Measurements from ENCODE around the gene RARRES2.
A peak's percentile ranks its signal among the peaks of the same experiment; 100 is the strongest.

Gene RARRES2

DNA sequence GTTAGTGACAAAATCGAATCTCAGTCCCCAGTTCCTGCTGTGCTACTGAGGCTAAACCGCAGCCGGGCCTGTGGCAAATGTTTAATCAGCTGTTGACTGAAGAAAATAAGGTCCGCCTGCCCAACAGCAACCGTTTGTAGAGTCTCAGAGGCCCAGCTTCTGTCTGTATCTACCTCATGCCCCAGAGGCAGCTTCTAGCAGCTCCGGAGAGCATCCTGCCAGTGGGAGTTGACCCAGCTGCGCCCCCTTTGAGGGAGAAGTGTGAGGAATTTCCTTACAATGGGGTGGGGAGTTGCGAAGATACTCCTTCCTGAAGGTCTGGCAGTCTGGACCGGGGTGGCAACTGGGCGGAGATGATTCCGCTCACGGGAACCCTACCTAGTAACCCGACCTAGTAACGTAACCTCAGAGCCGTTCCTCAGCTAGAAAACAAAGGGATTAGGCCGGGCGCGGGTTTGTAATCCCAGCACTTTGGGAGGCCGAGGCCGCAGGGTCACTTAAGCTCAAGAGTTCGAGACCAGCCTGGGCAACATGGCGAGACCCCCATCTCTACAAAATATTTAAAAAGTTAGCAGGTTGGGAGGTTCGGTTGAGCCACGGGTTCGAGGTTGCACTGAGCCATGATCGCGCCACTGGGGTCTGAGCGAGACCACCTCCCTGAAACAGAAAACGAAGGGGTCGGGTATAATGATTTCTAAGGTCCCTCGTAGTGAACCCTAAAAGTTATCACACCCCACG lies 36.9 kb upstream of the RARRES2 start:
- peak overlapping the region; percentile 80 for H3K4me3 ChIP-seq (ENCODE audit: low read length)
- peak; percentile 73 for DNase-seq (ENCODE audit: low read depth, low spot score)

DNA sequence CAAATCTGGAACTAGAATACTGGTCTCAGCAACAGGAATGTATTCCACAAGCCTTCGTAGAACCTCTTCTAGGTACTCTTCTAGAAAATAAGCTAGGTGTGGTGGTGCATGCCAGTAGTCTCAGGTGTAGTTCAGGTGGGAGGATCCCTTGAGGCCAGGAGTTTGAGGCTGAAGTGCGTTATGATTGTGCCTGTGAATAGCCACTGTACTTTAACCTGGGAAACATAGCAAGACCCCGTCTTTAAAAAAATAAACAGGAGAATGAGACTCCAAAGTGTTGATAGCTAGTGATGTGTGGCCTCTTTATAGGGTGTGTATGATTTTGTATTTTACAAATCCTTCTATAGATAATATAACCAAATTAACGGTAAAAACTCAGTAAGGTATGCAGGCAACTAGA lies 36.2 kb upstream of the RARRES2 start:
- H3K4me3 ChIP-seq (ENCODE audit: low read length), result no peak overlapping the region
- DNase-seq (ENCODE audit: low read depth, low spot score), result no peak

DNA sequence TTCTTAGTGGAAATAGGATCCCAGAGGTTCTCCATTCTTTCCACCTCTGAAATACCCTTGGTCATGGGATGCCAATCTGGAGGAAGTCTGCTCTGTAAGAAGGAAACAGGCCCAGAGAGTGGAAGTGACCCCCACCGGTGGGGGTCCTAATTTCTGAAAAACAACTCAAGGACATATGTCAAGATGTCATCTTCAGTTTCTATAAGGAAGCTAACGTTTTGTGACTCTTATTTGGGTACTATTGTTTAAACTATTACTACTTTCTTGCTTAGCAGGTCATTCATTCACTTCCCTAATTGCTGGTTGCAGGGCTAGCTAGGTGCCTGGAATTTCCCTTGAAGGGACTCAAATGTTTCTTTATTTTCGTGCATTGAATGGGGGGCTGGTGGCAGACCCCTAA lies 35.8 kb upstream of the RARRES2 start:
- no peak for DNase-seq (ENCODE audit: low read depth, low spot score)
- H3K4me3 ChIP-seq (ENCODE audit: low read length), result no peak overlapping the region

DNA sequence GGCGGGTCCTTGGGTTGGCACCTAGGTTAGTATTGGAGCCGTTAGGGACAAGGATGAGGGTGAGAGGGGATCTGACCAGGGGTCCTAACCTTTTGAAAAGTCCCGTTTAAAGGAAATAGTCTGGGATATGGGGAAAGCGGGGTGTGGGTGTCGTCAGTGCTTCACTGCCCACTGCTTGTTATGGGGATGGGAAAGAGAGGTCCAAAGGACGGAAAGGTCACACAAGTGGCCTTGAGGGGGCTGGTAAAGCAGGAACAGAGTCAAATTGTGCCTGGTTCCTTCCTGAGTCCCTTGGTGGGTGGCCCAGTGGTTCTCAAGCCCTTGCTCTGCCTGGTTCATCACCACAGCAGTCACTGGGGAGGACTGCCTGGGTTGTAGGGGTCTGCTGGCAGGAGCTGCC lies 35.1 kb upstream of the RARRES2 start:
- no peak for DNase-seq (ENCODE audit: low read depth, low spot score)
- no peak overlapping the region for H3K4me3 ChIP-seq (ENCODE audit: low read length)

DNA sequence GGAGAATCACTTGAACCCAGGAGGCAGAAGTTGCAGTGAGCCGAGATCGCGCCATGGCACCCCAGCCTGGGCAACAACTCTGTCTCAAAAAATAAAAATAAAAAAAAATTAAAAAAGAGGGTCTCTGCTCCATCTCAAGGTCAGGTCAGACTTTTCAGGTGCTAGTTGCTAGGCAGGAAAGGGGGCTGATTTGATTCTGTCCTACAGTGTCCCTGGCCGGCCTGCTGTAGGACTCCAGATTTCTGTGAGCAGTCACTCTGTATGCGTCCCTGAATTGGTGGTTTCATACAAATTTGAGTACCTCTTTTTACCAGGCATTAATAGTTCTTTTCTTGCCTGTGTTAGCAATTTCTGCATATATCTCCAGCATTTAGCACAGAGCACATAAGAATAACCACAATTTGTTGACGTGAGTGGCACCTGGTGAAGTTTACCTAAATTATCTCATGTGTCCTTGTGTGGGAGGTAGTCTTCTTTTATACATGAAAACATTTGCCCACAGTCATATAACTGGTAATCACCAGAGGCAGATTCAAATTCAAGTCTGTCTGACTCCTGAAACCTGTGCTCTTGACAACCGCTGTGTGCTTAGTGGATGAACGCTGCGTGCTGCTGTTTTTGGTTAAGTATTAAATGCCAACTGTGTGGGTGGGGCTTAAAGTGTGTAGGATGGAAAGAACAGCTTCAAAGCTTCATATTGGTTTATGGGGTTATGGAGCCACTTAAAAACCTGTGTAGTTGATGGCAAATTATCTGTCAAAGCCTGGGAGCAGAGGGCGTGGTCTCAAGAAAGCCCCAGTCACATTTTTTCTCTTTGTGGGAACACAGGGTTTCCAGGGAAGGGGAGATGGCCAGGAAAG lies 34.5 kb upstream of the RARRES2 start:
- H3K4me3 ChIP-seq (ENCODE audit: low read length), result no peak overlapping the region
- peak; percentile 79 for DNase-seq (ENCODE audit: low read depth, low spot score)

DNA sequence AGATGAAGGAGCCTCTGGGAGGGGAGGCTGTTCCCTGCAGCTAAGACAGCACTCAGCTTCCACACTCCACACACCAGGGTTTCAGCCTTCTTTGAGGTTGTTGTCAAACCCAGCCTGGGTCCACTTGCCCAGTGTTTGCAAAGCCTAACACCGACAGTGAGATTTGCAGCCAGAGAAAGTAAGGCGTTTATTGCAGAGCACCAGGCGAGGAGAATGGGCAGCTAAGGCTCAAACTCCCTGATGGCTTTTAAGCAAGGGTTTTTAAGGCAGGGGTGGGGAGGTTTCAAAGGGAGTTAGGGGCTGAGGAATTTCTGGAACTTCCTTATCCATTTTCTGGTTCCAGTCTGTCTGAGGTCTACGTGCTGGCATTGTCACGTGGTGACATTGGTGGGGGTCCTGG lies 33.0 kb upstream of the RARRES2 start:
- no peak for DNase-seq (ENCODE audit: low read depth, low spot score)
- H3K4me3 ChIP-seq (ENCODE audit: low read length), result no peak overlapping the region

DNA sequence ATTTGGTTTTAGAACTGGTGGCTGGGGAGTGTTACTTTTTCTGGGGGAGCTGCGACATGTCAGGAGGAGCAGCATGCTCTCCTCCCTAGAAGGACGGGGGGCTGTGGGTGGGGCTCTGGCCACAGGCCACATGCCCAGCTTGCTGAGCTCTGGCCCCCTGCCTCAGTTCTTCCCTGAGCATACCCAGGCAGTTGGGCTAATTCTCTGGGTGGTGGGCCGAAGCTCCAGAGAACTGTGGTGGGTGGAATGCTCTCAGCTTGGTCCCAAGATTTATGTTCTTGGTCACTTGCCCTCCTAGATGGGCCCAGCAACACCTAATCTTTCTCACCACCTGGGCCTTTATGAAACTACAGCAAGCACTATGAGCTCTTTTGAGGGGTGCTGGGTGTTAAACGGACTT lies 32.6 kb upstream of the RARRES2 start:
- H3K4me3 ChIP-seq (ENCODE audit: low read length), result no peak overlapping the region
- no peak for DNase-seq (ENCODE audit: low read depth, low spot score)

DNA sequence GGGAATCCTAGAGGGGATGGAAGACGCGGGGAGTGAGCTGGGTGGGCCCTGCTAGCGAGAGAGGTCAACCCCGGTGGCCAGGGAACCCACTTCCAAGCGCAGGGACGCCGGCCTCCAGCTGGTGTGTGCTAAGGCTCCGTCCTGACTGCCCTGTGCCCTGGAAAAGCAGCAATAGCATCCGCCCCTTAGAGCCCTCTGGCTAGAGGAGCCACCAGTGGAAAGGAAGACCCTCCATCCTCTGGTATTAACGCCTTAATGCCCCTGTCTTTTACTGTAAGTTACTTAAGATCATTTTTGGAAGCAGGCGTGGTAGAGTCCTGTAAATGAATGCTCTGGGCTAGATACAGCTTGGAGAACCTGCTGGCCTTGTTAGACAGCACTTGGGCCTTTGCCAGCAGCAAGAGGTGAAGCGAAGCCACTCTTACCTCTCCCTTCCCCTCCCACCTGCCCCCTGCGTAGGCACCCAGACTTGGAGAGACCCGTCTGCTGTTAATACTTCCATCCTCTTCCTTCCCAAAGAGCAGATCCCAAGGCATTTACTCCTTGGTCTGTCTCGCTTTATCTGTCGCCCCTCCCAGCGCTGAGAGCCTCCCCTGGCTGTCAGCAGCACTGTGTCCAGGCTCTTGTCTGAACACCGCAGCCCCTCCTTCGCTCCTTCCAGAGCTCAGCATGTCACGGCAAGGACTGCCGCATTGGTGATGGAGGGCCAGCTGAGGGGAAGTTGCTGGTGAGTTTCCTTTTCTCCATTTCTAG lies 31.8 kb upstream of the RARRES2 start:
- no peak overlapping the region for H3K4me3 ChIP-seq (ENCODE audit: low read length)
- no peak for DNase-seq (ENCODE audit: low read depth, low spot score)

DNA sequence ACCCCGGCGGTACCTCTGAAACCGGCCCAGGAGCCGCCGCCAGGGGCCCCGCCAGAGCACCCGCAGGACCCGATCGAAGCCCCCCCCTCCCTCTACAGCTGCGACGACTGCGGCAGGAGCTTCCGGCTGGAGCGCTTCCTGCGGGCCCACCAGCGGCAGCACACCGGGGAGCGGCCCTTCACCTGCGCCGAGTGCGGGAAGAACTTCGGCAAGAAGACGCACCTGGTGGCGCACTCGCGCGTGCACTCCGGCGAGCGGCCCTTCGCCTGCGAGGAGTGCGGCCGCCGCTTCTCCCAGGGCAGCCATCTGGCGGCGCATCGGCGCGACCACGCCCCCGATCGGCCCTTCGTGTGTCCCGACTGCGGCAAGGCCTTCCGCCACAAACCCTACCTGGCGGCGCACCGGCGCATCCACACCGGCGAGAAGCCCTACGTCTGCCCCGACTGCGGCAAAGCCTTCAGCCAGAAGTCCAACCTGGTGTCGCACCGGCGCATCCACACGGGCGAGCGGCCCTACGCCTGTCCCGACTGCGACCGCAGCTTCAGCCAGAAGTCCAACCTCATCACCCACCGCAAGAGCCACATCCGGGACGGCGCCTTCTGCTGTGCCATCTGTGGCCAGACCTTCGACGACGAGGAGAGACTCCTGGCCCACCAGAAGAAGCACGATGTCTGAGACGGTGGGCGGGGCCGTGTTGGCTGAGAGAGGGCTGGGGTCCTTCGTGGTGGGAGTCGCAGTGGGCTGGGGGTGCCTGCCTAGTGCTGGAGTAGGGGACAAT lies 31.0 kb upstream of the RARRES2 start:
- DNase-seq (ENCODE audit: low read depth, low spot score), result no peak
- H3K4me3 ChIP-seq (ENCODE audit: low read length), result no peak overlapping the region

DNA sequence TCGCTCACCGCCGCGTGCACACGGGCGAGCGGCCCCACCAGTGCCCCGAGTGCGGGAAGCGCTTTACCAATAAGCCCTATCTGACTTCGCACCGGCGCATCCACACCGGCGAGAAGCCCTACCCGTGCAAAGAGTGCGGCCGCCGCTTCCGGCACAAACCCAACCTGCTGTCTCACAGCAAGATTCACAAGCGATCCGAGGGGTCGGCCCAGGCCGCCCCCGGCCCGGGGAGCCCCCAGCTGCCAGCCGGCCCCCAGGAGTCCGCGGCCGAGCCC lies 30.5 kb upstream of the RARRES2 start:
- DNase-seq (ENCODE audit: low read depth, low spot score), result no peak
- no peak overlapping the region for H3K4me3 ChIP-seq (ENCODE audit: low read length)

DNA sequence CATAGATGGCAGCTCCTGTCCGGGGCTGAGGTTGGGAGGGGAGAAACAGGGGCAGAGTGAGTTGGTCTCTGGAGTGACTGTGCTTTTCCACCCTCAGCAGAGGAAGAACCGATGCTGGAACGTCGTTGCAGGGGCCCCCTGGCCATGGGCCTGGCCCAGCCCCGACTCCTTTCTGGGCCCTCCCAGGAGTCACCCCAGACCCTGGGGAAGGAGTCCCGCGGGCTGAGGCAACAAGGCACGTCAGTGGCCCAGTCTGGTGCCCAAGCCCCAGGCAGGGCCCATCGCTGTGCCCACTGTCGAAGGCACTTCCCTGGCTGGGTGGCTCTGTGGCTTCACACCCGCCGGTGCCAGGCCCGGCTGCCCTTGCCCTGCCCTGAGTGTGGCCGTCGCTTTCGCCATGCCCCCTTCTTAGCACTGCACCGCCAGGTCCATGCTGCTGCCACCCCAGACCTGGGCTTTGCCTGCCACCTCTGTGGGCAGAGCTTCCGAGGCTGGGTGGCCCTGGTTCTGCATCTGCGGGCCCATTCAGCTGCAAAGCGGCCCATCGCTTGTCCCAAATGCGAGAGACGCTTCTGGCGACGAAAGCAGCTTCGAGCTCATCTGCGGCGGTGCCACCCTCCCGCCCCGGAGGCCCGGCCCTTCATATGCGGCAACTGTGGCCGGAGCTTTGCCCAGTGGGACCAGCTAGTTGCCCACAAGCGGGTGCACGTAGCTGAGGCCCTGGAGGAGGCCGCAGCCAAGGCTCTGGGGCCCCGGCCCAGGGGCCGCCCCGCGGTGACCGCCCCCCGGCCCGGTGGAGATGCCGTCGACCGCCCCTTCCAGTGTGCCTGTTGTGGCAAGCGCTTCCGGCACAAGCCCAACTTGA lies 29.9 kb upstream of the RARRES2 start:
- DNase-seq (ENCODE audit: low read depth, low spot score), result no peak
- H3K4me3 ChIP-seq (ENCODE audit: low read length), result no peak overlapping the region

DNA sequence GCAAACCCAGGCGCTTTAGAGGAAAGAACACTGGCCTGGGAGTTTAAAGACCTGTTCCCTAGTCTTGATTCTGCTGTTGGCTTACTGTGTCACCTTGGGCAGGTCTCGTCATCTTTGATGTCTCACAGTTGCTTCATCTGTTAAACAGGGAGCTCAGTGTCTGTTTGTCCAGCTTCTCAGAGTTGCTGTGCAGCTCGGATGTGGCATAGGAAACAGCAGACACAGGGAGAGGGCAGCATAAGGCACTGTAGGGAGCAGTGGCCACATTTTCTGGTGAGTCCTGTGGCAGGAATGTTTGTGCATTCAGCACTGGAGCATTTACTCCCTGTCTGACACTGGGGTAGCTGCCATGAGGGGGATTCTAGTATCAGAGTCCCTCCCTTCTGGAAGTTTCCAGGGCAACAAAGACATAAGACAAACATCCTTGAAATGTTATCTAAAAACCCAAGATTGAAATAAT lies 29.2 kb upstream of the RARRES2 start:
- peak overlapping the region; percentile 97 for H3K4me3 ChIP-seq (ENCODE audit: low read length)
- no peak for DNase-seq (ENCODE audit: low read depth, low spot score)

DNA sequence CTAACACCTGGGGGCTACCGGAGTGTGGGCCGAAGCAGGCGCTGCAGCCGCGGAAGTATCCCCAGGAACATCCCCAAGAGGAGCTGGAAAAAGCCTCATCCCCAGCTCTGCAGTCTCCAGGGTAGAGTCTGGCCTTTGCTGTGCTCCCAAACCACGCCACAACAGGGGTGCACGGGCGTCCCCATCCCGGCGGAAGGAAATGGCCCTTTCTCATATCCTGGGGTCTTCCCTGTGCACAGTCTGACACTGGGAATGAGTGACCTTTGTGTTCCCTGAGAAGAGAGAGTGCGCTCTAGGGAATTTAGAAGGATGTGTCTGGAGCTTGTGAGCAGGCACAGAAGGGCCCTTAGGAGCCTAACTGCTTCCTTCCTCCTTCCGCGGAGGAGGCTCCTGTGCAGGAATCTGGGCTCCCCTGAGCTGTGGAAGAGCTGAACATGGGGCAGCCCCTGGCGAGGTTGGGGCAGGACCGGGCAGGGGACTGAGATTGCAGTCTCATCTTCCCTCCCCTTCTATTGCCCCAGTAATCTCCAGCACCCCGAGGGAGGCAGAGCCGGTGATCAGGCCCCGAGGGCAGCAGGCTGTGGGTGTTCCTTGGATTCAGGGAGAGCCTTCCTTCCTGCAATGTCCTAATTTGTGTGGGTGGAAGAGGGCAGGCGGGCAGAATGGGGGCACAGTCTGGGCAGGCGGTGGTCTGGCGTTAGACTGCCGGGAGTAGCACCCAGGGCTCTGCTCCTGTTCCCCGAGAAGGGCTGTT lies 28.5 kb upstream of the RARRES2 start:
- DNase-seq (ENCODE audit: low read depth, low spot score), result no peak
- H3K4me3 ChIP-seq (ENCODE audit: low read length), result peak overlapping the region; percentile 97

DNA sequence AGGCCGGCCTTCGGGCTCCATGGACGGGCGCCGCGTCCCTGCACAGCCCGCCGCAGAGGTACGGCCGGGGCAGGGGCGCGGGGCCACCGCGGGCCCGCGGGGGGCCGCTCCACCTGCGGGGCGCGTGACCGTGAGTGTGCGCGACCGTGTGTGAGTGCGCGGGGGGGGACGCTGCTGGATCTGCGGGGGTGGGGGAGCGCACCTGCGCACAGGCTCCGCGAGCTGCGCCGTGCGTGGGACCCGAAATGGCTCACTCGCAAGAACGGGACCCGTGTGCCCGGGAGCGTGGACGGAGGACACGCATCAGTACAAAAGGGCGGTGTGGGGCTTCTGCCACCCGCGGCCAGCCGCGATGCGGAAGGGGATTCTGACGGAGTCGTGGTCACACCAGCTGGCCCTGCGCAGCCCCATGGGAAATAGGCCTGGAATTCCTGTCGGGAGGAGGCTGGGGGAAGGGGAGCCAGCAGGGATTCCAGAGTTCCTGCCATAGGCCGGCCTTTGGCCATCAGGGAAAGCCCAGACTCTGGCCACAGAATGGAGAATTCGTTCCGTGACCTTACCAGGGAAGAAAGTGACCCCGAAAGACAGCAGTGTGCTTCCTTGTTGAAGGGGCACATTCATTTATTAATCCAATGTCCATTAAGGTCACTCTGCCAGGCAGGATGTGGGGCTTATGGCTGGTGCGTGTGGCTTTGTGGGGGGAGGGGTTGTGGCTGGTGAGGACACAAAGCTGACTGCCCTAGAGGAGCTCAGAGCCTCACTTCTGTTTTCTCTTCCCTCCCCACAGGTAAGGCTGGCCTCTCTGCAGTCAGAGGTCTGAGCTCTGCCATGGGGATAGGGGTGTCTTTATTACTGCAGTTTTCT lies 27.7 kb upstream of the RARRES2 start:
- peak overlapping the region; percentile 97 for H3K4me3 ChIP-seq (ENCODE audit: low read length)
- DNase-seq (ENCODE audit: low read depth, low spot score), result no peak

DNA sequence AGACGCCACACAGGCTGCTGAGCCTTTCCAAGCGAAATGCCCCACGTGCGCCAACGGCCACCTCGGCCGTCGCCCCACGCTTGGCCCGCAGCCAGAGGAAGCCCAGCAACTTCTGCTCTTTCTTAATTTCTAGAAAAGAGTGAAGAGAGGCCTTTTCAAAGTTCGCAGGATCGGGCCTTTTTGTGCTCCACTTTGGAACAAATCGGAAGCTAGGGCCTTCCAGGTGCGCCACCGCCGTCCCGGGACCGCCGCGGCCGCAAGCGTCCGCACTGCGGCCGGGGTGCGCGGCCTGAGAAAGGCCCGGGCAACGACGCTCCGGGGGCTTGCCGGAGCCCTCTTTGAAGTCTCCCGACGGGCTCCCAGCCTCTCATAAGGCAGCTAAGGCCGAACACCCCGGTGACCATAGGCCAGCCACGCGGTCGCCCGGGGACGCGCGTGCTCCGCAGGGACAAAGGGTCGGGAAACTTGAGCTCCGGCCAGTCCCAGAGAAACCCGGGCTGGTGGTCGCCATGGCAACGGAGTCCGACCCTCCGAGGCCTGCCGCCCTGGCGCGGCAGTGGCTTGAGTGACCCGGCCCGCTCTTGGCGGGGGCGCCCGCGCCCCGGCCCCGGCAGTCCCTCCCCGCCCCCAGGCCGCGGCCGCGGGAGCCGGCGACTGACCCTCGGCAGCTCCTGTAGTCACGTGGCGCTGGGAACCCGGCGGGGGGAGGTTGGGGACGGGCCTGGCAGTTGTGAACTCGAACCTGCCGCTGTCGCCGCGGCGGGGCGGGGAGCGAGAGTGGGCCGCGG lies 26.9 kb upstream of the RARRES2 start, which contains the start of gene REPIN1:
TSS of gene REPIN1 (plus strand) at position 727 of the 788 bp plus-strand sequence. CDS start 890 bp downstream, outside the sequence.
- DNase-seq (ENCODE audit: low read depth, low spot score), result no peak
- H3K4me3 ChIP-seq (ENCODE audit: low read length), result peak within 1 kb of the TSS; percentile 97

DNA sequence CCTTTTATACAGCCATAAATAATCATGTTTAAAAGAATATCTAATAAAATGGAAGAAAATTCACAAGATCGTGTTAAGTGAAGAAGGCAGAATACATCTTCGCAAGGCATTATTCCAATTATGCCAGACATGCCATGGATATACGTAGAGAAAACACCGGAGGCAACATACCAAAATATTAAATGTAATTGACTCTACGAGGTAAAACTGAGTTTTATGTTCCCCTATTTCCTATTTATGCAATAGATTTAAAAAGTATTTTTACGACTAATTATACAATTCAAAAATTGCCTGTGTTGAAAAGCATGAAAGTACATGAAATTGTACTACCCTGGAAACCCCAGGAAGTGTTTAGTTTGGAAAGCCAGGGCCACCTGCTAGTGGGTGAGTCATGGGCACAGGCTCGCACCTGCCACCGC lies 26.3 kb upstream of the RARRES2 start:
- H3K4me3 ChIP-seq (ENCODE audit: low read length), result peak overlapping the region; percentile 97
- peak; percentile 91 for DNase-seq (ENCODE audit: low read depth, low spot score)
